ENCODE results near the gene DMD. TPM values are rescaled to one million over a fixed set of nuclear protein-coding genes. Genes with fewer than 3 reads are reported as not detected.
A peak's percentile ranks its signal among the peaks of the same experiment; 100 is the strongest.
"Not testable (repeated sequence)": the region's sequence is repeated elsewhere in the genome, so short reads cannot be mapped to it uniquely, and the experiment has no call there.

The DMD gene
- total and polyA plus RNA-seq, 2 experiments from 2014 or later, result 1.5 to 2.0 TPM

DNA sequence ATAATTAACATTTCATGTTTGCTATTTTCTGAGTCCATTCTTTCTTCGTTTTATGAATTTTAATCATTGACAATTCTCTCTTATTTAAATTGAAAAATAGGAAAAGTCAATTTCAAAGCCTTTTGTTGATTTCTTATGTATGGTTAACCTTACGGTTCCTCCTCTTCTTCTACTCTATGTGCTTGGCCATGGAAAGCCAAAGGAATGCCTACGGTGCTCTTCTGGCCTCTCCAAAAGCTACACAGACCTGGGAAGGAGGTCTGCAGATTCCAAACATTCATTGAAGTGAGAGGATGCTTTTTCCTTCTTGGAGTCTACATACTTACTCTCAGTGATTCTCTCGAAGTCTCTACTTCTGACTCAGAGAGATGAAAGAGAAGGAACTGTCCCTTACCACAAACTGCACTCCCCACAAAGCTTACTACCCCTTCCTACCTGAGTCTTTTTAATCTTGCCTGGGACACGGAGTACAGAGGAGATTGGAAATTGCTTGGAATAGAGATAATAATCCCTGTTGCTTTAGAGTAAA is 1276.4 kb downstream of the DMD start:
- no peaks in the 10 kb centered on the region for H3K9me2 ChIP-seq (ENCODE audit: insufficient read depth)
- H4K20me1 ChIP-seq (ENCODE audit: insufficient read depth), result no peaks in the 10 kb centered on the region
- no peaks in the 10 kb centered on the region for H3K27me3 ChIP-seq (replicated peaks; ENCODE audit: insufficient read depth)
- no peak overlapping the region for H3K4me2 ChIP-seq (ENCODE audit: unreplicated experiment)
- 15 to 17% methylated on average over 5 of the region's 5 CpGs for WGBS, 2 experiments (ENCODE audit: low coverage in 1 of 2, low lambda C conversion rate in 2 of 2, missing lambda C conversion rate in 2 of 2)
- no peaks in the 10 kb centered on the region for H3K9me3 ChIP-seq (ENCODE audit: low read depth)
- H3K27ac ChIP-seq, result no peak overlapping the region
- H3K4me3 ChIP-seq, result no peak overlapping the region
- H3F3A ChIP-seq (ENCODE audit: insufficient read depth), result no peaks in the 10 kb centered on the region
- H3K79me2 ChIP-seq (ENCODE audit: insufficient read depth), result no peaks in the 10 kb centered on the region
- in situ Hi-C loops (cut with MboI), result no loop called here
- TF ChIP-seq EZH2phosphoT487 (IDR thresholded peaks at IDR 0.05; ENCODE audit: insufficient read depth, low read depth) (no peak), EZH2 (IDR thresholded peaks at IDR 0.05; ENCODE audit: insufficient read depth, poor library complexity, severe bottlenecking) (no peak)
- no peaks in the 10 kb centered on the region for H3K36me3 ChIP-seq (ENCODE audit: low read depth)
- H3K9ac ChIP-seq, result no peak overlapping the region
- no peaks in the 10 kb centered on the region for H3K4me1 ChIP-seq (ENCODE audit: insufficient read depth)
- no peak overlapping the region for H2AFZ ChIP-seq
- DNase-seq, result no peak

DNA sequence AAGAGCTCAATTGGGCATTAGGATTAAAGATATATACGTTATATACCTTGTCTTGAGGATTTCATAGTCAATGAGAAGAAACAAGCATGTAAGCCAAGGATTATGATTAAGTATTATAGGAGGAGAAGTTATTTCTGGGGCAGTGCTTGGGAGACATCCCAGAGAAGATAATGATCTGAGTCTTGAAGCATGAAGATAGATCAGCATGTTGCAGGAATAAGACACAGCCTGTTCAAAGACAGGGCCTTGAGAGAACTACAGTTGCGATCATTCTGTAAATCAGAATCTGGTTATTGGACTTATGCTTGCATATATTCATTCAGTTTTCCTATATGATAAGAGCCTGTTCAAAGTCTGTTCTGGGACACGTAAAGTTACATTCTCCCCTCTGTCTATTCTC is 1277.3 kb downstream of the DMD start:
- Histone ChIP-seq H3F3A (ENCODE audit: insufficient read depth) (no peaks in the 10 kb centered on the region), H3K4me2 (ENCODE audit: unreplicated experiment) (no peak overlapping the region), H3K9me2 (ENCODE audit: insufficient read depth) (no peaks in the 10 kb centered on the region), H3K9me3 (ENCODE audit: low read depth) (no peaks in the 10 kb centered on the region), H3K4me1 (ENCODE audit: insufficient read depth) (no peaks in the 10 kb centered on the region), H3K4me3 (no peak overlapping the region), H3K9ac (no peak overlapping the region), H3K27ac (no peak overlapping the region), H3K79me2 (ENCODE audit: insufficient read depth) (no peaks in the 10 kb centered on the region), H3K36me3 (ENCODE audit: low read depth) (no peaks in the 10 kb centered on the region), H2AFZ (no peak overlapping the region), H4K20me1 (ENCODE audit: insufficient read depth) (no peaks in the 10 kb centered on the region), H3K27me3 (replicated peaks; ENCODE audit: insufficient read depth) (no peaks in the 10 kb centered on the region)
- no peak for DNase-seq
- in situ Hi-C loops (cut with MboI), result no loop called here
- TF ChIP-seq EZH2 (IDR thresholded peaks at IDR 0.05; ENCODE audit: insufficient read depth, poor library complexity, severe bottlenecking), result no peak
- no peak for TF ChIP-seq EZH2phosphoT487 (IDR thresholded peaks at IDR 0.05; ENCODE audit: insufficient read depth, low read depth)
- WGBS, 2 experiments (ENCODE audit: low coverage in 1 of 2, low lambda C conversion rate in 2 of 2, missing lambda C conversion rate in 2 of 2), result 31 to 32% methylated on average over 3 of the region's 3 CpGs

DNA sequence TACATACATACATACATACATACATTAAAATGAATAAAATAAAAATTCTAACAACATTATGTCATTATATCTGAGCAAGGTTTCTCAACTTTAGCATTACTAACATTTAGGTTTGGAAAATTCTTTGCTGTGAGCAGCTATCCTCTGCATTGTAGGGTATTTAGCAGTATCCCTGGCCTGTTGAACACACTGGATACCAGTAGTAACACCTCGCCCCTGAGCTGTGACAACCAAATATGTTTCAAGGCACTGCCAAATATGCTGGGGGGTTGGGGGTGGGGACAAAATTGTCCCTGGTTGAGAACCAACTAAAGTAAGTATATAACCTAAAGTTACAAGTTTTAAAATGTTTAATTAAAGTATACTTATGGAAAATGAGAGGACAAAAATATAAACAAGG is 1278.6 kb downstream of the DMD start:
- in situ Hi-C loops (cut with MboI), result no loop called here
- Histone ChIP-seq H4K20me1 (ENCODE audit: insufficient read depth) (no peaks in the 10 kb centered on the region), H3K4me1 (ENCODE audit: insufficient read depth) (no peaks in the 10 kb centered on the region), H3K79me2 (ENCODE audit: insufficient read depth) (no peaks in the 10 kb centered on the region), H3K9me2 (ENCODE audit: insufficient read depth) (no peaks in the 10 kb centered on the region), H2AFZ (no peak overlapping the region), H3K4me3 (no peak overlapping the region), H3K4me2 (ENCODE audit: unreplicated experiment) (no peak overlapping the region), H3K27me3 (replicated peaks; ENCODE audit: insufficient read depth) (no peaks in the 10 kb centered on the region), H3K36me3 (ENCODE audit: low read depth) (no peaks in the 10 kb centered on the region), H3F3A (ENCODE audit: insufficient read depth) (no peaks in the 10 kb centered on the region), H3K27ac (no peak overlapping the region), H3K9me3 (ENCODE audit: low read depth) (no peaks in the 10 kb centered on the region), H3K9ac (no peak overlapping the region)
- no peak for TF ChIP-seq EZH2phosphoT487 (IDR thresholded peaks at IDR 0.05; ENCODE audit: insufficient read depth, low read depth)
- no peak for DNase-seq
- WGBS, 2 experiments (ENCODE audit: low coverage in 1 of 2, low lambda C conversion rate in 2 of 2, missing lambda C conversion rate in 2 of 2), result 0% methylated on average over 1 of the region's 1 CpG

DNA sequence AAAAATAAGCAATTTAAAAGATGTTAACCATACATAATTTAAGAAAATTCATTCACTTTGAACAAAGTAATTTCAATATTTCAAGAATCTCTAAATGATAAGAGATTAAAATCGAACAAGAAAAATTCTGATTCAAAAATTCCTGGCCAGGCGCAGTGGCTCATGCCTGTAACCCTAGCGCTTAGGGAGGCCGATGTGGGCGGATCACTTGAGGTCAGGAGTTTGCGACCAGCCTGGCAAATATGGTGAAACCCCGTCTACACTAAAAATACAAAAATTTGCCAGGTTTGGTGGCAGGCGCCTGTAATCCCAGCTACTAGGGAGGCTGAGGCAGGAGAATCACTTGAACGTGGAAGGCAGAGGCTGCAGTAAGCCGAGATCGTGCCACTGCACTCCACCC is 1279.0 kb downstream of the DMD start:
- H3K9me3 ChIP-seq (ENCODE audit: low read depth); H3F3A ChIP-seq (ENCODE audit: insufficient read depth); H3K79me2 ChIP-seq (ENCODE audit: insufficient read depth); H3K27me3 ChIP-seq (replicated peaks; ENCODE audit: insufficient read depth); H3K9me2 ChIP-seq (ENCODE audit: insufficient read depth); in situ Hi-C loops (cut with MboI); H4K20me1 ChIP-seq (ENCODE audit: insufficient read depth); H3K4me1 ChIP-seq (ENCODE audit: insufficient read depth); DNase-seq; H3K9ac ChIP-seq; H3K27ac ChIP-seq; H3K4me3 ChIP-seq; H3K36me3 ChIP-seq (ENCODE audit: low read depth); H3K4me2 ChIP-seq (ENCODE audit: unreplicated experiment); H2AFZ ChIP-seq: not testable (repeated sequence)
- 49 to 56% methylated on average over 9 to 11 of the region's 11 CpGs for WGBS, 2 experiments (ENCODE audit: low coverage in 1 of 2, low lambda C conversion rate in 2 of 2, missing lambda C conversion rate in 2 of 2)

DNA sequence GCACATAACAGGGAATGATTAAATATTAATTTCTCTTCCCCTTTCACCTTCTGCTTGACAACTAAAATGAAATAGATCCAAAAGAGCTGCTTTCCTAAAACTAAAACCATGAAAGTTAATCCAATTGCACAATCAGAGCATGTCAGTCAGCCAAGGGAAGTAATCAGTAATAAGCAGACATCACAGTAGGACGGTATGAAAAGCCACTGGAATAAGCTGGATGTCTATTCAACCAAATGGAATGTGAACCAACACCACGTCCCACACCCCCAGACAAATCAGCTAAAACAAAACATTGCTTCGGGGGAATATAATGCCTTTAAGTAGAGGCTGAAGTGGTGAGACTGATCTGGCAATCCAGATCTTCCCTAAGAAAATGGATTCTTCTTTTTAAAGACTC is 1280.1 kb downstream of the DMD start:
- no peaks in the 10 kb centered on the region for H3F3A ChIP-seq (ENCODE audit: insufficient read depth)
- no peak overlapping the region for H3K9ac ChIP-seq
- in situ Hi-C loops (cut with MboI), result no loop called here
- H4K20me1 ChIP-seq (ENCODE audit: insufficient read depth), result no peaks in the 10 kb centered on the region
- no peak overlapping the region for H3K4me2 ChIP-seq (ENCODE audit: unreplicated experiment)
- no peaks in the 10 kb centered on the region for H3K79me2 ChIP-seq (ENCODE audit: insufficient read depth)
- TF ChIP-seq EZH2phosphoT487 (IDR thresholded peaks at IDR 0.05; ENCODE audit: insufficient read depth, low read depth) (no peak), EZH2 (IDR thresholded peaks at IDR 0.05; ENCODE audit: insufficient read depth, poor library complexity, severe bottlenecking) (no peak)
- WGBS, 2 experiments (ENCODE audit: low coverage in 1 of 2, low lambda C conversion rate in 2 of 2, missing lambda C conversion rate in 2 of 2), result 6 to 18% methylated on average over 3 of the region's 3 CpGs
- H3K4me1 ChIP-seq (ENCODE audit: insufficient read depth), result no peaks in the 10 kb centered on the region
- peak; percentile 0 for DNase-seq
- H3K36me3 ChIP-seq (ENCODE audit: low read depth), result no peaks in the 10 kb centered on the region
- H3K9me2 ChIP-seq (ENCODE audit: insufficient read depth), result no peaks in the 10 kb centered on the region
- no peak overlapping the region for H2AFZ ChIP-seq
- no peak overlapping the region for H3K4me3 ChIP-seq
- H3K9me3 ChIP-seq (ENCODE audit: low read depth), result no peaks in the 10 kb centered on the region
- H3K27ac ChIP-seq, result no peak overlapping the region
- no peaks in the 10 kb centered on the region for H3K27me3 ChIP-seq (replicated peaks; ENCODE audit: insufficient read depth)

Measured in GM23248 (cell line).